IMR-90 (cell line): Measurements from ENCODE around the gene EIF4A2.

Experiments used
- CTCF ChIP-seq: conservative IDR thresholded peaks from 2 replicates; pipeline ENCODE4 v1.5.1; 2012; ENCODE audit warnings: mild to moderate bottlenecking, low read depth, low read length, improper control_type of control experiment
- ELK1 ChIP-seq: fragments of 150-350 bp; IDR thresholded peaks from 2 replicates; pipeline ENCODE4 v1.6.1; 2016; ENCODE audit warnings: low read depth, mild to moderate bottlenecking, low read length, moderate library complexity, borderline replicate concordance
- MAFK ChIP-seq: IDR thresholded peaks from 2 replicates; pipeline ENCODE4 v1.6.1; 2012; ENCODE audit warnings: low read depth, low read length, improper control_type of control experiment
- POLR2A ChIP-seq: IDR thresholded peaks from 2 replicates; pipeline ENCODE4 v1.6.1; 2012; ENCODE audit warnings: mild to moderate bottlenecking, low read depth, low read length

DNA sequence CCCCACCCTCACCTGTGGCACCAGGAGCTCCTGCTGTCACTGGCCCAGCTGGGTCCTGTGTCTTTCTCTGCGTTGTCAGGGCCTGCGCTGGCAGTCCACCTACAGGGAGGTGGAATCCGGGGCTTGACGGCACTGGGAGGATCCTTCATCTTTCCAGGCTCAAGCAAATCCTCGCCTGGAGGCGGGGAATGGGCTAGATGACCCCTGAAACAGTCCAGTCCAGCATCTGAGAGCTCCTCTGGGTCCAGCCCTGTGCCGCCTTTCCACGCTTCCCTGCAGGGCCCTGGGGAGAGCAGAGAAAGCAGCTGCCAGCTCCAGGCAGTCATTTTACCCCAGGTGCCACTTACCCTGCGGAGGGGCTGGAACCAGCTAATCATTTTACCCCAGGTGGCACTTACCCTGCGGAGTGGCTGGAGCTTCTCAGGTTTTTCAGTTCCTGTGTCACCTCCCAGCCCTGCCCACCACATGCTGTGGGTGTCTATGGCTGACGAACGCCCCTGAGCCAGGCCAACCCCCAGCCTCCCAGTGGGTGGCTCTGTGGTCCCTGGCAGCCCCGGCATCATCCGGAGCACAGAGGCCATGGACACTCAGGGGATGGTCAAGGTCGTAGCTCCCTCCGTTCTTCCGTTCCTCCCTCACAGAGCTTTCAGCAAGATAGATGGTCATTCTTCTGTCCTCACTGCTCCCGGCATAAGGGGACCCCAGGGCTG is 41.2 kb downstream of the EIF4A2 start:
- TF ChIP-seq CTCF, result no peak
- TF ChIP-seq ELK1, result no peak
- TF ChIP-seq MAFK, result no peak
- no peak for TF ChIP-seq POLR2A
